H9 (cell line): Measurements from ENCODE around the gene INPP5B. TPM values are rescaled to one million over a fixed set of nuclear protein-coding genes. Genes with fewer than 3 reads are reported as not detected.
"Not testable (repeated sequence)": the region's sequence is repeated elsewhere in the genome, so short reads cannot be mapped to it uniquely, and the experiment has no call there.

ENCODE experiments used
- DNase-seq: peaks from one replicate; pipeline ENCODE4 v3.0.0-alpha.2; 2017
- H2AFZ ChIP-seq: one replicate; pipeline ENCODE4 v1.6.1; 2013; ENCODE audit warnings: mild to moderate bottlenecking, low read length, control low read depth, moderate library complexity
- H2AK5ac ChIP-seq: 2 replicates; pipeline ENCODE4 v1.6.1; 2013; ENCODE audit warnings: low read length, control low read depth, mixed read lengths; ENCODE audit not compliant: insufficient read length
- H2BK120ac ChIP-seq: one replicate; pipeline ENCODE4 v1.6.1; 2013; ENCODE audit warnings: low read depth, mild to moderate bottlenecking, low read length, control low read depth, inconsistent platforms; ENCODE audit not compliant: poor library complexity, severe bottlenecking
- H2BK12ac ChIP-seq: 2 replicates; pipeline ENCODE4 v1.6.1; 2013; ENCODE audit warnings: low read length, control low read depth, mixed read lengths, low read depth; ENCODE audit not compliant: insufficient read length
- H2BK15ac ChIP-seq: 2 replicates; pipeline ENCODE4 v1.6.1; 2013; ENCODE audit warnings: low read depth, low read length, control low read depth
- H2BK20ac ChIP-seq: one replicate; pipeline ENCODE4 v1.6.1; 2013; ENCODE audit warnings: low read depth, mild to moderate bottlenecking, low read length, control low read depth, inconsistent platforms; ENCODE audit not compliant: poor library complexity, severe bottlenecking
- H2BK5ac ChIP-seq: 2 replicates; pipeline ENCODE4 v1.6.1; 2013; ENCODE audit warnings: low read length, control low read depth, mixed read lengths; ENCODE audit not compliant: insufficient read length
- H3K14ac ChIP-seq: 2 replicates; pipeline ENCODE4 v1.6.1; 2013; ENCODE audit warnings: low read length, control low read depth; ENCODE audit not compliant: insufficient read depth
- H3K18ac ChIP-seq: 2 replicates; pipeline ENCODE4 v1.6.1; 2013; ENCODE audit warnings: low read depth, mild to moderate bottlenecking, mixed read lengths, low read length, control low read depth; ENCODE audit not compliant: insufficient read length
- H3K23ac ChIP-seq: 2 replicates; pipeline ENCODE4 v1.6.1; 2013; ENCODE audit warnings: low read length, control low read depth, mixed read lengths, low read depth; ENCODE audit not compliant: insufficient read length
- H3K23me2 ChIP-seq: 2 replicates; pipeline ENCODE4 v1.6.1; 2013; ENCODE audit warnings: low read depth, mild to moderate bottlenecking, mixed read lengths, low read length, control low read depth; ENCODE audit not compliant: insufficient read length, poor library complexity, severe bottlenecking
- H3K27ac ChIP-seq: 2 replicates; pipeline ENCODE4 v1.5.1; 2013; ENCODE audit warnings: low read length, control low read depth, mixed read lengths, low read depth; ENCODE audit not compliant: insufficient read length
- H3K27me3 ChIP-seq: 2 replicates; pipeline ENCODE4 v1.6.1; 2013; ENCODE audit warnings: low read length, control low read depth, inconsistent platforms; ENCODE audit not compliant: insufficient read depth
- H3K4ac ChIP-seq: 2 replicates; pipeline ENCODE4 v1.6.1; 2013; ENCODE audit warnings: low read depth, mild to moderate bottlenecking, control low read depth, inconsistent platforms, low read length, moderate library complexity
- H3K4me1 ChIP-seq: 2 replicates; pipeline ENCODE4 v1.6.1; 2013; ENCODE audit warnings: low read length, control low read depth, inconsistent platforms; ENCODE audit not compliant: insufficient read depth
- H3K4me2 ChIP-seq: 2 replicates; pipeline ENCODE4 v1.6.1; 2013; ENCODE audit warnings: low read length, control low read depth, mixed read lengths; ENCODE audit not compliant: insufficient read length, insufficient read depth
- H3K56ac ChIP-seq: 2 replicates; pipeline ENCODE4 v1.6.1; 2013; ENCODE audit warnings: low read depth, mild to moderate bottlenecking, mixed read lengths, low read length, control low read depth; ENCODE audit not compliant: insufficient read length
- H3K79me1 ChIP-seq: 2 replicates; pipeline ENCODE4 v1.6.1; 2013; ENCODE audit warnings: low read depth, mild to moderate bottlenecking, moderate library complexity, low read length, control low read depth, inconsistent platforms; ENCODE audit not compliant: insufficient read depth, poor library complexity, severe bottlenecking
- H3K79me2 ChIP-seq: 2 replicates; pipeline ENCODE4 v1.6.1; 2013; ENCODE audit warnings: low read length, control low read depth, inconsistent platforms; ENCODE audit not compliant: insufficient read depth
- H3K9ac ChIP-seq: 2 replicates; pipeline ENCODE4 v1.6.1; 2013; ENCODE audit warnings: low read length, control low read depth, mixed read lengths; ENCODE audit not compliant: insufficient read length; ENCODE audit errors: extremely low read depth
- H3K9me3 ChIP-seq: one replicate; pipeline ENCODE4 v1.6.1; 2013; ENCODE audit warnings: low read depth, low read length, inconsistent platforms; ENCODE audit not compliant: control insufficient read depth
- H3T11ph ChIP-seq: one replicate; pipeline ENCODE4 v1.6.1; 2013; ENCODE audit warnings: mild to moderate bottlenecking, low read length, control low read depth, inconsistent platforms
- H4K20me1 ChIP-seq: one replicate; pipeline ENCODE4 v1.6.1; 2013; ENCODE audit not compliant: control insufficient read depth, insufficient read length, insufficient read depth
- H4K5ac ChIP-seq: 2 replicates; pipeline ENCODE4 v1.6.1; 2013; ENCODE audit warnings: low read depth, mild to moderate bottlenecking, mixed read lengths, low read length, control low read depth; ENCODE audit not compliant: insufficient read length
- H4K8ac ChIP-seq: replicated peaks from 2 replicates; pipeline ENCODE4 v1.6.1; 2013; ENCODE audit warnings: low read length, control low read depth, mixed read lengths, low read depth; ENCODE audit not compliant: insufficient read length
- H4K91ac ChIP-seq: 2 replicates; pipeline ENCODE4 v1.6.1; 2013; ENCODE audit warnings: low read depth, mild to moderate bottlenecking, moderate library complexity, mixed read lengths, low read length, control low read depth; ENCODE audit not compliant: insufficient read length
- H3K27ac Mint-ChIP-seq, 3 experiments: 2 replicates in 2 of 3; 3 replicates in 1 of 3; pipeline ENCODE4 v1.8.0; 2020 to 2021; ENCODE audit warnings: mixed read lengths in 3 of 3, mild to moderate bottlenecking in 1 of 3, moderate library complexity in 1 of 3
- H3K27me3 Mint-ChIP-seq: 2 replicates; pipeline ENCODE4 v1.8.0; 2021; ENCODE audit warnings: low read depth, mild to moderate bottlenecking, moderate library complexity, mixed read lengths
- H3K36me3 Mint-ChIP-seq, 3 experiments: 2 replicates in 2 of 3; 3 replicates in 1 of 3; pipeline ENCODE4 v1.8.0; 2020 to 2021; ENCODE audit warnings: low read depth in 3 of 3, mixed read lengths in 3 of 3; ENCODE audit not compliant: insufficient read depth in 1 of 3
- H3K4me1 Mint-ChIP-seq, 2 experiments: 2 replicates each; pipeline ENCODE4 v1.8.0; 2020; ENCODE audit warnings: mixed read lengths in 2 of 2
- H3K4me3 Mint-ChIP-seq, 2 experiments: 2 replicates in 1 of 2; 3 replicates in 1 of 2; pipeline ENCODE4 v1.8.0; 2020 to 2021; ENCODE audit warnings: mild to moderate bottlenecking in 2 of 2, mixed read lengths in 2 of 2, moderate library complexity in 1 of 2
- H3K9me3 Mint-ChIP-seq, 2 experiments: 2 replicates in 1 of 2; 3 replicates in 1 of 2; pipeline ENCODE4 v1.8.0; 2020; ENCODE audit warnings: mild to moderate bottlenecking in 2 of 2, mixed read lengths in 2 of 2, moderate library complexity in 1 of 2
- CTCF ChIP-seq: fragments of 200-600 bp; sonication (generic); conservative IDR thresholded peaks from 3 replicates; pipeline ENCODE4 v1.8.0; 2021; ENCODE audit warnings: antibody characterized with exemption, mild to moderate bottlenecking
- WGBS: extraction: QIAGEN DNeasy Blood & Tissue Kit; methylation state at CpG from one replicate; pipeline ENCODE4 v1.1.7; 2013; ENCODE audit warnings: missing lambda C conversion rate, low lambda C conversion rate, mixed read lengths; ENCODE audit not compliant: insufficient read length; ENCODE audit errors: extremely low coverage; 5-methylcytosine and 5-hydroxymethylcytosine counted together
- total RNA-seq: library from RNA; stranded (reverse); gene quantifications from 2 replicates; pipeline ENCODE4 v1.2.1, GENCODE V29; 2021

INPP5B gene
- total RNA-seq, 1 experiment from 2014 or later: 28.2 TPM

GRCh38 chr1:37940299-37940947 lies 6.4 kb downstream of the INPP5B start:
- TF ChIP-seq CTCF: no peak
- no peak overlapping the region for H2BK20ac ChIP-seq
- Mint-ChIP-seq H3K4me3 (no peak overlapping the region; a peak in 1 of 5 replicates), H3K36me3 (peaks cover 0 to 7% (median 5%) of the 10 kb centered on the region in 3 experiments; a peak in 3 of 7 replicates), H3K4me1 (no peaks in the 10 kb centered on the region), H3K27ac (no peak overlapping the region; a peak in 1 of 7 replicates), H3K9me3 (no peaks in the 10 kb centered on the region), H3K27me3 (no peaks in the 10 kb centered on the region)
- no peak overlapping the region for H3T11ph ChIP-seq
- no peaks in the 10 kb centered on the region for H3K27me3 ChIP-seq
- no peak for DNase-seq
- H3K4ac ChIP-seq: no peak overlapping the region
- H2BK15ac ChIP-seq: no peak overlapping the region
- H3K9me3 ChIP-seq: no peaks in the 10 kb centered on the region
- no peak overlapping the region for H3K9ac ChIP-seq
- H3K4me2 ChIP-seq: no peak overlapping the region
- no peak overlapping the region for H3K27ac ChIP-seq
- H2BK12ac ChIP-seq: no peak overlapping the region
- no peak overlapping the region for H4K5ac ChIP-seq
- H2BK120ac ChIP-seq: no peak overlapping the region
- H3K23ac ChIP-seq: no peak overlapping the region
- WGBS: no CpG with 5 or more reads among the region's 5 CpGs
- no peak overlapping the region for H2AFZ ChIP-seq
- H4K91ac ChIP-seq: no peak overlapping the region
- no peak overlapping the region for H3K14ac ChIP-seq
- no peak overlapping the region for H3K18ac ChIP-seq
- H3K79me1 ChIP-seq: no peaks in the 10 kb centered on the region
- H3K56ac ChIP-seq: no peak overlapping the region
- H3K23me2 ChIP-seq: no peaks in the 10 kb centered on the region
- H2BK5ac ChIP-seq: no peak overlapping the region
- no peaks in the 10 kb centered on the region for H3K4me1 ChIP-seq
- no peak overlapping the region for H2AK5ac ChIP-seq
- no peaks in the 10 kb centered on the region for H4K20me1 ChIP-seq
- no peaks in the 10 kb centered on the region for H3K79me2 ChIP-seq
- H4K8ac ChIP-seq: no peak overlapping the region

DNA sequence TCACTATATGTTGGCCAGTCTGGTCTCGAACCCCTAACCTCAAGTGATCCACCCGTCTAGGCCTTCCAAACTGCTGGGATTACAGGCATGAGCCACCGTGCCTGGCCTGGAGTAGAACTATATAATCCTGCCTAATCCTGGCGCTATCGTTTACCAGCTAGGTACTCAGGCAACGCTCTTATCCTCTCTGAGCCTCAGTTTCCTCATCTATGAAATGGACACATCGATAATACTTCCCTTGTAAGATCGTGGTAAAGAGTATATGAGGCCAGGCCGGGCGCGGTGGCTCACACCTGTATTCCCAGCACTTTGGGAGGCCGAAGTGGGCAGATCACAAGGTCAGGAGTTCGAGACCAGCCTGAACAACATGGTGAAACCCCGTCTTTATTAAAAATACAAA lies 10.1 kb downstream of the INPP5B start:
- H3K27ac ChIP-seq, H4K20me1 ChIP-seq, H3K9me3 ChIP-seq, H3K9ac ChIP-seq, H2BK5ac ChIP-seq, H4K5ac ChIP-seq, H3K4me3 Mint-ChIP-seq, H3K4me2 ChIP-seq, H2BK20ac ChIP-seq, H3K14ac ChIP-seq, H3K79me2 ChIP-seq, H2BK12ac ChIP-seq, H3K27me3 ChIP-seq, H2AFZ ChIP-seq, H3K27me3 Mint-ChIP-seq, H4K8ac ChIP-seq, DNase-seq, H3K27ac Mint-ChIP-seq, H4K91ac ChIP-seq, H3T11ph ChIP-seq, H3K4me1 ChIP-seq, H2AK5ac ChIP-seq, H3K23me2 ChIP-seq, H3K56ac ChIP-seq, H2BK120ac ChIP-seq, H3K36me3 Mint-ChIP-seq, H3K79me1 ChIP-seq, H3K9me3 Mint-ChIP-seq, H2BK15ac ChIP-seq, H3K23ac ChIP-seq, H3K18ac ChIP-seq, H3K4ac ChIP-seq, H3K4me1 Mint-ChIP-seq: not testable (repeated sequence)
- no CpG with 5 or more reads among the region's 14 CpGs for WGBS
